Stomach (tissue), 4 donors: ENCODE measurements around the gene C1D.

Experiments used
- CTCF ChIP-seq, 7 experiments: fragments of 450-650 bp in 4 of 7; fragments of 200-600 bp in 3 of 7; sonication (generic) in 3 of 7; IDR thresholded peaks; one replicate each; pipeline ENCODE4 v1.5.1; 2016 to 2019; ENCODE audit warnings: antibody characterized with exemption in 7 of 7, control low read depth in 2 of 7, mild to moderate bottlenecking in 1 of 7
- EP300 ChIP-seq: sonication (generic); formaldehyde crosslinking; IDR thresholded peaks from one replicate; pipeline ENCODE4 v1.6.1; 2017; ENCODE audit warnings: antibody characterized with exemption
- POLR2A ChIP-seq, 4 donors: fragments of 450-650 bp; IDR thresholded peaks; one replicate each; pipeline ENCODE4 v1.6.1; 2016; ENCODE audit warnings: antibody characterized with exemption in 4 of 4, control low read depth in 2 of 4, mild to moderate bottlenecking in 1 of 4, moderate library complexity in 1 of 4

DNA sequence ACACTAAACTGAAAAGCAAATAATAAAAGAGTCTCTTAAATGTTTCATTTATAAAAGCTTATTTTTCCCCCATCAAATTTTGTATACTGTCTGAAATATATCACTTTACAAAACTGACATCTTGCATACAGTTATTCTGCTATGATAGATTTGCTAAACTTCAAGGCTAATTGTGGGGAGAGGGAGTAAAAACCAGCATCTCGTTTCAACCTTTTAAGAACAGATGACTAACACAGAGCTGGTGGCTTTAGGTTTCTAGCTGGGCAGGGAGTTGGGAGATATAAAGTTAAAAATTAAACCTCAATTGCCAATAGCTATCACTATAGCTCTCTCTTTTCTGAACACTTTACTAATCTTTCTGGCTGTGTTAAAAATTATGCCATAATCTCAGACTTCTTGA lies 23.5 kb downstream of the C1D start:
- TF ChIP-seq EP300 (no peak), CTCF (IDR thresholded peaks at IDR 0.05) (no peak), POLR2A (IDR thresholded peaks at IDR 0.05) (no peak)
